GM19452 (cell line): ENCODE measurements around the gene PIPOX.

Experiments used
- ATAC-seq: cut with Tn5 transposase; IDR thresholded peaks from one replicate; pipeline ENCODE4 v1.9.1; 2021; ENCODE audit not compliant: unreplicated experiment

Gene PIPOX

DNA sequence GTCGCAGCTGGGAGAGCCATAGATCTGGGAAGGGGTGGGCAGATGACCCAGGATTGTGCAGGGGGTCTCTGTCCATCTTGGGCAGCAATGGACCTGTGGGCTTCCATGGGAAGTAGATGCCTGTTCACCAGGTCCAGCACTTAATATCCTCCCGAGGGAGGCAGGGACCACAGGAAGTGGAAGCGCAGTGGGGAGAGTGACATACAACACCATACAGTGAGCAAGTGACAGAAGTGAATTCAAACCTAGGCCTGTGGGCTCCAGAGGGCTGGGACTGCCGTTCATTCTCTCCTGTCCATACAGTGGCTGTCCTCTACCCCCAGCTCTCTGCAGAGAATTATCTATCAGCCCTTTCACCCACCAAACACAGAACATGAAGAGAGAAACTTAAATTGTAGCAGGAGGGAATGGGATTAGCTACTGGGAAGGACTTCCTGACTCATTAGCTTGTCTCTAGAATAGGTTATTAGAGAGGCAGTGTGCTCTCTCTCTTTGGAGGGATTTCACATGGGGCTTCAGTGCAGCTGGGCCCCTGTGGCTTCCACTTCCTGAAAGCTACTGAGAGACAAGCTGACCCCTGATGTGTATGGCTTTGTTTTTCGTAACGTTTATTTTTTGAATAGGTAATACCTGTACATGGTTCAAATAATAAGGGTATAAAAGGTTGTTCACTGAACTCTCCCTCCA is 24.0 kb upstream of the PIPOX start:
- ATAC-seq = no peak

- no peak for ATAC-seq
Measured at GRCh38 chr17:29019475-29020181, 23.3 kb upstream of the PIPOX start.

- no peak for ATAC-seq
Measured at GRCh38 chr17:29020576-29020975, 22.4 kb upstream of the PIPOX start.

DNA sequence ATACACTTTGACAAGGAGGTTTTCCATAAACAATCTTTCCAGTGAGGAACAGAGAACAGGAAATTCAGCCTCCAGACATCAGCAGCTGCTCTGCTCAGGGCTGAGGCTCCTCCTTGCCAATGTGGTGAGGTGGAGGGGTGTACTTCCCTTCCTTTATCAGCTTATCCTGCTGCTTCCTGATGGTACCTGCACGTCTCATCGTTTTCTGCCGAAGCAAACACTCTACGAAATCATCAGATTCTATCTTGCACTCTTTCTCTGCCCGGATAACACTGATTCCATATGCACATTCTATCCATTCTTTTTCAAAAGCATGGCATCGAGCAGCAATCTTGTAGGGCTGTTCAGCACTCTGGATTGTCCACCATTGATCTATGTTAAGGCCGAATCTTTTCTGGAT is 21.7 kb upstream of the PIPOX start:
- no peak for ATAC-seq

GRCh38 chr17:29022074-29022473 is 20.9 kb upstream of the PIPOX start:
- ATAC-seq = no peak

DNA sequence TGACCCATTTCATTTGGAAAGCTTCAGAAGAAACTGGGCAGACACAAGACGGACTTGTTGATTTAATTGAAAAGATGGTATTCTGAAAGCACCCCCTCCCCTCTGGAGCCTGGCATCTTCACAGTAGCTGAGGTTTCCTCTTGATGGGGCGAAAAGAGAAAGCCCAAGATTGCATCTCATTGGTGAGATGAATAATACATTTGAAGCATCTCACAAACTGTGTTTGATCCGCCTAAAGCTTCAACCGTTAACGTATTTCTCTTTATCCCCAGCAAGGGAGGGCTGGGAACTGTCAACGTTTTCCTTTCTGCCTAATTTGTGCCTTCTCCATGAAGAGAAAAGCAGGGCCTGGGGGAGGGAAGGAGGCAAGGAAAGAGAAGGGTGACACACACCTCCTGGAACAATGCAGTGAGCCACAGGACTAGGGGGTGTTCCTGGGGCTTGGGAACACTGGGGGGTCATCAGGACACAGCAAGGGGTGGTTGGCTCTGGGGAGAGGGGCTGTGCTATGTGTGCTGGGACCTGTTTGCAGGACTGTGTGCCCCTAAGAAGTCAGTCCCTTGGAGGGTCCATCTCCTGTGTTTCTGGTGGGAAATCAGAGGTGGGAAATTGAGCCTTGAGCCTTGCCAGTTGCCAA is 18.5 kb upstream of the PIPOX start:
- ATAC-seq = no peak

DNA sequence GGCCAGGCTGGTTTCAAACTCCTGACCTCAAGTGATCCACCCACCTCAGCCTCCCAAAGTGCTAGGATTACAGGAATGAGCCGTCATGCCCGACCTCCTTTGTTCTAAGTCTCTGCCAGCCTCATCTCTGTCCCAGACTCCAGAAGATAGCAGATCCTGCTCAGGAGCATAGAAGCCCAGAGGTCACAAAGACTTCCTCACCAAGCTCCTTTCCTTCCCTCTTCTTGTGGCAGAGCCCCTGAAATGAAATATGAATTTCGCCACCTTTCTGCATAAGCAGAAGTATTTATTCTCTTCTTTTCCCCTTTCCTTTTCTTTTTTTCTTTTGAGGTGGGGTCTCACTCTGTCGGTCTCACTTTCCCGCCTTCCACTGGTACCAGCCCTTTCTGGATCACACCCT is 11.5 kb upstream of the PIPOX start:
- ATAC-seq = no peak

DNA sequence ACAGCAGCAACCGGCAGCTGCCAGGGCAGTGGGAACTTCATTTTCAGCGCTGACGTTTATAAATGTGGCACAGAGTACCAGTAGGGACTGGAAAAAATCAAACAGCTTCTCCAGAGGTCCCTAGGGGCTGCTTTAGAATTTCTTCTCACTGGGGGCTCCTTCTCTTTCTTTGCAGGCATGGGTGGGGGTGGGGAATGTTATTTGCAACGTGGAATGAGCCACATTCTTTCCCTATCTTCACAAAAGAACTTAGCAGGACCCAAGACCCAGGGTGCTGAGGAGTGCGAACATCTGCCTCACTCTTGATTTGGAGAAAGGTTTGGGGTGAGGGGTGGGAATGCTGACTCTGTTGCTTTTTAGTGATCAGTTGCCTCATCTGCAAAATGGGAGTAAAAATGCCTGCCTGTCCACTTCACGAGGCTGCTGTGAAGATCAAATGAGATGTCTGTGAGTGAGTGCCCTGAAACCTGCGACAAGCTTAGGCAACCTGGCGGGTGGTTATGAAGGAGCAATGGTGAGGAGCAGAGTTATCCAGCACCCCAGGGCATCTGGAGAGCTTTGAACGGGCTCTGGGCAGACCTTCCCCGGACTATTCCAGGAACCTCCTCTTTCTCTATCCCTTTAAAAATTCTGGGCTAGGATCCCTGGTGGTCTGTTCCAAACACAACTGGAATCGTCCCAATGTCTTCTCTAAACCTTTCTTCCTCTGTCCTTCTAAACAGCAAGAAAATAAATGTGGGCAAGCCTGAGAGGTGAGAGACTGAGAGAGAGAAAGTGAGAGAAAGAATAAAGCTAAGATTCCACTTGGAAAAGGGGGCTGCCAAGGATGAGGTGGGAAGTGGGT is 10.7 kb upstream of the PIPOX start:
- ATAC-seq = no peak

DNA sequence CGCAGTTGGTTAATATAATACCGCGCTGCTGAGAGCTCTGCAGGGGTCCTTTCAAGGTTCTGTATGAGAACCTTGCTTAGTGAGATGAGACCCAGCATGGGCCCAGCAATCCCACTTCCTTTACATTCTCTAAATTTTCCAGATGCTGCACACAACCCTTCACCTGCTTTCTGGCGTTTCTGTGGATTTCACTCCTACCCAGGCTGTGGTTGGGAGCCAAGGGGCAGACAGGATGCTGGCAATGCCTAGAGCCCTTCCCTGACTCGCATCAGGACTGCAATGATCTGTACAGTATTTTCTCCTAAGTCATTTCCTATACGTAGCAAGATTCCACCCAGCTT is 10.1 kb upstream of the PIPOX start:
- ATAC-seq = no peak

GRCh38 chr17:29034510-29034909 is 8.4 kb upstream of the PIPOX start:
- no peak for ATAC-seq

- ATAC-seq = no peak
Measured at GRCh38 chr17:29036584-29036983, 6.4 kb upstream of the PIPOX start.

DNA sequence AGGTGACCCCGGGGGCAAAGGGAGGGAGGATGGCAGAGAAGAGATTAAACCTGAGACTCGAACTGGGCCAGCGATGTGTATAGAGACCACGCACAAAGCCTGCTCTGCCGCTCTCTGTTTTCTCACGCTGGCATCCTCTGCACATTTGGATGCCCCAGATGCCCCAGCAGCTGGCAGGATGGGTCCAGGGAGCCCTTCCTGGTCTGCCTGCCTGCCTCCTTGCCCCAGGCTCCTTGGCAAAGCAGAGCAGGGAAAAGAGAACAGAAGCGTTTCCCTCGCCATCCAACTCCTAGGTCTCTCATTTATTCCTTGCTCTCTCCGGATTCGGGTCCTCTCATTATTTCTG is 5.2 kb upstream of the PIPOX start:
- ATAC-seq = no peak

DNA sequence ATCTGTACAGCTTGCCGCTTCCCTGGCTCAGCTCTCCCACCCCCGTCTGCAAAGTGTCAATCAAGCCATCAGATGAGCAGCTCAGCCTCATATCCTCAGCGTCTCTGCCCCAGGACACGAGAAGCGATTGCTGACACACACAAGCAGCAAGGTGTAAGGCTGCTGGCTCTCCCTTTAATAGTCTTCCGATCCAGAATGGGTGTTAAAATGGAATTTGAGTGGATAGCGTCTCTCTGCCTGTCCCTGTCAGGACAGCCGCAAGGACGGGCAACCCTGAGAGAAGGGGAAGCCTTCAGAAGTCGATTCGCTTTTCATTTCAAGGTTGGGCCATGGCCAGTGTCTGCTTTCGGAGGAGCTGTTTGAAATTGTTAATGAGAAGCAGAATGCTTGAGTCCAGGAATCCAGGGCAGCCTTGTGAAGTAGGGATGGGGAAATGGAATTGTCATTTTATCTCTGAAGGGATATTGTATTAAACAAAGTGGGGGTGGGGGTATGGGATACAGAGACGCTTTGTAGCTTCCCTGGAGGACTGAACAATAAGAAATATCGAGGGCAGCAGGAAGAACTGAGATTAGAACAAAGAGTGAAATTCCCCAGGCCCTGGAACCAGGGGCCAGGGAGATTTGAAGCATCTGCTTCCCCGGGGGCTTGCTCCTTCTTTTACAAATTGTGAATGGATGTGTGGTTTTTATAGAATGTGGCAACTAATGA is 4.7 kb upstream of the PIPOX start:
- no peak for ATAC-seq

DNA sequence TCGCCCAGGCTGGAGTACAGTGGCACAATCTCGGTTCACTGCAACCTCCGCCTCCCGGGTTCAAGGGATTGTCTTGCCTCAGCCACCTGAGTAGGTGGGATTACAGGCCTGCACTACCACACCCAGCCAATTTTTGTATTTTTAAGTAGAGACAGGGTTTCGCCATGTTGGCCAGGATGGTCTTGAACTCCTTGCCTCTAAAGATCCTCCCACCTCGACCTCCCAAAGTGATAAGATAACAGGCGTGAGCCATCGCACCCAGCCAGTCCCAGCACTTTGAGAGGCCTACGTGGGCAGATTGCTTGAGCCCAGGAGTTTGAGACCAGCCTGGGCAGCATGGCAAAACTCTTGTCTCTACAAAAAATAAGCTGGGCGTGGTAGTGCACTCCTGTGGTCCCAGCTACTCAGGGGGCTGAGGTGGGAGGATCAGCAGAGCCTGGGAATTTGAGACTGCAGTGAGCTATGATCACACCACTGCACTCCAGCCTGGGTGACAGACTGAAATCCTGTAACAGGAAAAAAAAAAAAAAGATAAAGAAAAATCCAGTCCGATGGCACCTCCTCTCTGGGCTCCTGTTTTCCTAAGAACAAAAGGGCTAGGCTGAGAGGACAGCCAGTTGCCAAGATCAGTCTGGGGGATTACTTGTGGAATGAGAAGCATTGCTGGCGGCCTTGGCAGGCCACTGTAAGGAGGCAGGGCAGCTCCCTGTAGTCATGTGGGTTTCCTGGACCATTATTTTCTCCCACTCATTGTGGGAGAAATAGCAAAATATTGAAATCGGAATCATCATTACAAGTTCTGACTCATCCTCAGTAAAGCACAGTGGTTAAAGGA is 3.0 kb upstream of the PIPOX start:
- no peak for ATAC-seq

DNA sequence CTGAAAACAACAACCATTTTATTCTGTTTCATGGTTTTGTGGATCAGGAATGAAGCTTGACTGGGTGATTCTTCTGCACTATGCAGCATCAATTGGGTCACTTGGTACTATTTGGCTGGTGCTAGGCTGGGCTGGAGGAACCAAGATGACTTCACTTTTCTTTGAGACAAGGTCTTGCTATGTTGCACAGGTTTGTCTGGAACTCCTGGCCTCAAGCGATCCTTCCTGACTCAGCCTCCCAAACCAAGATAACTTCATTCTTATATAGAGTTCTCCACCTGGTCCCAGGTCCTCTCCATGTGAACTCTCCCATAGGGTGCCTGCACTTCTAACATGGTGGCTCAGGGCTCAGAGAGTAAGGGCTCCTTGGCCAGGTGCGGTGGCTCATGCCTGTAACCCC is 1.9 kb upstream of the PIPOX start:
- no peak for ATAC-seq

GRCh38 chr17:29041571-29041970 is 1.4 kb upstream of the PIPOX start:
- no peak for ATAC-seq

DNA sequence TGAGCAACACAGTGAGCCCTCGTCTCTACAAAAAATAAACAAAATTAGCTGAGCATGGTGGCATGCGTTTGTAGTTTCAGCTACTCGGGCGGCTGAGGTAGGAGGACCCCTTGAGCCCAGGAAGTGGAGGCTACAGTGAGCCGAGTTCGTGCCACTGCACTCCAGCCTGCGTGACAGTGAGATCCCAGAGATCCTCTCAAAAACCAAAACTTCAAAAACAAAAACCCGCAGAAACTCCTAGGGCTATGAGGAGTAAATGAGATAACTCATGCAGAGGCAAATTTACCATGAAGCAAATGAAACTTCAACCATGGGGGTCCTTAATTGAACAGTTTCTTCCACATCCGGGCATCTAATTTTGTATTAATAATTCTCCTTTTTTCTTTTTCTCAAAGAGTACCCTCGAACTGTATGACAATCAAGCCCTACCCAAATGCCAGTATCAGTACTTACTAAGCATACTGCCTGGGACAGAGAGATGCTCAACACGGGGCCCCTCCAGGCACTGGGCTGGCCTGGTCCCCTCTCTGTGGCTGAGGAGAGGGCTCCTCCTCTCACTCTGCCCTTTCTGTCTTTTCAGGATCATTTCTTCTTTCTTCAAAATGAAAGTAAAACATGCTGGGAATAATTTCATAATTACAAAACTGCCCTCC is 789 bp upstream of the PIPOX start:
- ATAC-seq = no peak

DNA sequence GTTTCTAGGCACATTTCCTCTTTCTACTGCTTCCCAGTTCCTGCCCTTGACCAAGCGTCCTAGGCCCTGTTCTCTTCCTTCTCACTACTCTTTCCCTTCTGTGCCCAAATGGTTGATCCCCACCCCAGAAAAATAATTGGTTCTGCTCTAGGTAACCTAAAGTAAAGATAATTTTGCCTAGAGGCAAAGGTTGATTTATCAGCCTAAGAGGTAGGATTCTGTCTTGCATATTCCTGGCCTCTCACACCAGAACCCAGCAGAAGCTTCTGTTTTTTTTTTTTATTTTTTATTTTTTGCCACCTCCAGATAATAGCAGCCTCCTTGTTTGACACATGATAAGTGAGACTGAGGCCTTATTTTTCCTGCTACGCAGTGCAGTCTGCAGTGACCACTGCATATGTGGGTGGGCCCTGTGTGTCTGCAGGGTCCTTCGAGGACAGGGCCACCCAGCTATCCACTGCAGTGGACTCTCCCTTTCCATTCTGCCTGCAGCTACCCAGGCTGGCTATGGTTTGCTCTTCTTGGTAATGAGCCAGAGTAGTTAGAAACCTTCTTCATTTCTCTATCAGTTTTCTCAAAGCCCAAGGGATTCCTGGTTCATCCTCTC is 701 bp downstream of the PIPOX start:
- ATAC-seq = no peak

- ATAC-seq = no peak
Measured at GRCh38 chr17:29045026-29045425, 2.1 kb downstream of the PIPOX start.
